NOMO-1 (cell line): ENCODE data around the gene LAMA2.
"Not testable (repeated sequence)": the region's sequence is repeated elsewhere in the genome, so short reads cannot be mapped to it uniquely, and the experiment has no call there.

ENCODE experiments used
- DNase-seq, 2 experiments: peaks; one replicate each; lab custom pipeline; 2025; ENCODE audit not compliant: unreplicated experiment in 2 of 2; lab: John Stamatoyannopoulos, UW

The LAMA2 gene

DNA sequence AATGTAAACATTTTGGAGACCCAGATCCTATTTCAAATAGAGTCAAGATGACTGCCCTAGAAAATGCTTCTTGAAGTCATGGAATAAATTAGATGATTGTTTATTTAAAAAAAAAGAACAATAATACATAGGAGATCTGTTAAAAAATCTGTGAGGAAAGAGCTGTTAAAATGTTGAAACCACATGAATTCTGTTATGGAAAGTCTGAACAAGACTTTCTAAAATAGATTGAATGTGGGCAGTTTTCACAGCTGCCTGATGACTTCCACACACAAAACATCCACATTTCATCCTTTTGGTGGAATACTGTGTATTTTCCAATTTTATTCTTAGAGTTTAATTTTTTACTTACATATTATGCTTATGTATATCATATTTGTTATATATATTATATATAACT lies 186.1 kb downstream of the LAMA2 start:
- DNase-seq, result no peak

DNA sequence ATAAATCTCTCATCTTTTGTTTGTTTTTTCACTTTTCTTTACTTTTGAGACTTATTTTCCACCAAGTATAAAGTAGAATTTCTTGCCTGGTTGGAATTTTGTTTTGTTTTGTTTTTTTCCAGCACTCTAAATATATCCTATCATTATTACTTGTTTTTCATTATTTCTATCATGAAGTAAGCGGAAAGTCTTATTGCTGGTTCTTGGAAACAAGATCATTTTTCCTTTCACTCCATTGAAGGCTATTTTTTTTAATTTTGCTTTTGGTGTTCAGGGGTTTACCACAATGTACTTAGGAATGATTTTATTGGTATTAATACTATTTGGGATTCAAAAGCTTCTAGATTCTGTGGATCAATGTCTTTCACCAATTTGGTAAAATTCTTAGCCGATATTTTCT lies 190.1 kb downstream of the LAMA2 start:
- DNase-seq, result no peak

DNA sequence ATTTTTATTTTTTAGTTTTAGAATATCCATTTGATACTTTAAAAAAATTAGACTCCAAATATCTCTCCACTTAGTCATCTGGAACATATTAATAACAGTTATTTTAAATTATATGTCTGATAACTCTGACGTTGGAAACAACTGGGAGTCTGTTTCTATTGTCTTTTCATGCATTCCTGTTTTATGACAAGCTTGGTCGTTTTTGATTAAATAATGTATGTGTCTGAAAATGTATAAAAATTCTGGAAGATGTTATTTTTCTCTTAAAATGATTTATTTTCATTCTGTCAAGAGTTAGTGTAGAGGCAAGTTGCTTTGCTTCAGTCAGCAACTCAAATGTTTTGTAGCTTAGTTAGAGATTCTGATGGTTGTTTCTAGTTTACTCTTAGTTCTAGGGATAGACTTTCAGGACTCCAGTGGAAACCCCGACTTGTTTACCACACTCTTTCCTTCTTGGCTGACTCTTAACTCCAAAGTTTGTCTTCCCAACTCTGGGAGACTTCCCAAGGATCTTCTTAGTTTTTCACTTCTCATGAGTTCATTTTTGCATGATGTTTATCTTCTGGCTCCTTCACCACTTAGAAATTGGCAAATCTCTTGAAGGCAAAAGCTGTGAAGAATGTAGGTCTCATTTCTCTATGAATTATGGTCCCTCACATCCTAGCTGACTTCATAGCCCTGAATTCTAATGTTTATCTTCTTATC lies 190.9 kb downstream of the LAMA2 start:
- DNase-seq, result no peak

DNA sequence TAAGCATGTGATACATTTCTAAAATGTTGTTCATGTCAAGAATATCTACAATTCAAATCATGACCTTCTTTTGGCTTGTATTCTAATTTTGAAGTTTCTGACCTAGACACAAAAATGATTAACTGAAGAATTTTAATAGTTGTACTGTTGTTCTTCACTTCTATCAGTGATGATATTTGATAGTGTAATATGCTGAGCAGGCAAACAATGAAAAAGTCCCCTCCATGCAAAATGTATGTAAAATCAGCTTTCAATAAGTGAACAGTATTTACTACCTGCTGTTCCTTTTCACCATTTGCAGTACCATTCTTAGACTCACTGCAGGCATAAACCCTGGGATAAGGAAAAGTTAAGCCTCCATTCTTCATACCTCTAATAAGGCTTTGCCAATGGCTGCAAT lies 201.5 kb downstream of the LAMA2 start:
- no peak for DNase-seq

DNA sequence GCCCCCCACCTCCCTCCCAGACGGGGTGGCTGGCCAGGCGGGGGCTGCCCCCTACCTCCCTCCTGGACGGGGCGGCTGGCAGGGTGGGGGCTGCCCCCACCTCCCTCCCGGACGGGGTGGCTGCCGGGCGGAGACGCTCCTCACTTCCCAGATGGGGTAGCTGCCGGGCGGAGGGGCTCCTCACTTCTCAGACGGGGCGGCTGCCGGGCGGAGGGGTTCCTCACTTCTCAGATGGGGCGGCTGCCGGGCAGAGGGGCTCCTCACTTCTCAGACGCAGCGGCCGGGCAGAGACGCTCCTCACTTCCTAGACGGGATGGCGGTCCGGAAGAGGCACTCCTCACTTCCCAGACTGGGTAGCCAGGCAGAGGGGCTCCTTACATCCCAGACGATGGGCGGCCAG lies 205.5 kb downstream of the LAMA2 start:
- DNase-seq, result not testable (repeated sequence)

DNA sequence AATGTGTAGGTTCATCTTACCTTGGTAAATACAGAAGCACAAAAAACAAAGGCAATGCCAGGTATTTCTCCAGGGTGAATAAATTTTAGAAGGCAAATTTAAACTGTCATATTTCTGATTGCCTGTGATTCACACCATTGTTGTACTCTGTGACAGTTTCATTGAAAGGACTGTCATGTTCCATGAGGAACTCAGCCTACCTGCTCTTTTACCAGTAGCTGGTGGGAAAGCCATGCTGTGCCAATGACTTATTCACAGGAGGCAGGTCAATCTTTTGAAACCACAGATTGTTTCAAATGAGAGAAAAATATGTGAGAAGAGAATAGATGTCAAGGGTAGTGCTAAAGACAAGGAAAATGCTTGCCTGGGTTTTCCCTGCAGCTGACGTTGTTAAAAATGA lies 206.4 kb downstream of the LAMA2 start:
- no peak for DNase-seq

DNA sequence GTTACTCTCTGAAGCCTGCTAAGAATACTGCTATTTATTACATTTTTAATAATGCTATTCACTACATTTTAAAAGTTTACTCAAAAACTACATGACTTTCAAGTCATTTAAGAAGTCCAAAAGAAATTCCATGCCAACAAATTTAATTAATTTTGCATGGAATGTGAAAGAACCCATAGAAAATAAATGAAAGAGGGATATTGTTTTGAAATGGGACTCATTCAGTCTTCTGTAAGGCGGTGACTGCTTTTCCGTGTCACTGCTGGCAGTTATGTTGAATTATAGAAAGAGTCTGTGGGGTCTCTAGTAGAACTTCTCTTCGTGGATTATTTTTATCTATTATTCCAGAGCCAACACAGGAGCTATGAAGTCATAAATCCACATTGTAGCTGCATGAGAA lies 211.2 kb downstream of the LAMA2 start:
- DNase-seq, result no peak

DNA sequence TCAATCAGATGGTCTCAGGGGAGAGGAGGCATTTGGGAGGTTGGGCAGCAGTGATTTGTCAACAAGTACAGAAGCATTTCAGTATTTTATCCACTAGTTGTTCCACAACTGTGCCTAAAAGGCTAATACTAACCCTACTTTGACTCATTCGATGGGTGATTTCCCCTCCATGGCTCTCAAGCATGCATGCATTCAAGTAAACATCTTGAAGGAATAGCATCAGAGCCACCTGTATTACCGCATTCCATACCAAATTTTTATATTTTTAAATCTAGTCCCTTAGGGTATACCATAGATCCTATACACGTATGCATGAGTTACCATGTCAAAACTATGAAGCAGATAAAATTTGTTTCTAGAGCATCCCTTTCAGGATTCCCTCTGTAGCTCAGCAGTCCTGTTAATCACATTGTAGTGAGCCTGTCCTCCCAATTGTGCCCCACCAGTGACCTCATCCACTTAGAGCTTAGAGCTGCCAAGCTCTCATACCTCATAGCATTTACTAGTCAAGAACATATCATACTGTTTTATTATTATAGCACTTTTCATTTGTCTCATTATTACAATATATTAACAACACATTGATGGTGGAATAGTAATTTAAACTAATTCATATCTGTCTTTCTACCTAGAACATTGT lies 213.8 kb downstream of the LAMA2 start:
- no peak for DNase-seq

DNA sequence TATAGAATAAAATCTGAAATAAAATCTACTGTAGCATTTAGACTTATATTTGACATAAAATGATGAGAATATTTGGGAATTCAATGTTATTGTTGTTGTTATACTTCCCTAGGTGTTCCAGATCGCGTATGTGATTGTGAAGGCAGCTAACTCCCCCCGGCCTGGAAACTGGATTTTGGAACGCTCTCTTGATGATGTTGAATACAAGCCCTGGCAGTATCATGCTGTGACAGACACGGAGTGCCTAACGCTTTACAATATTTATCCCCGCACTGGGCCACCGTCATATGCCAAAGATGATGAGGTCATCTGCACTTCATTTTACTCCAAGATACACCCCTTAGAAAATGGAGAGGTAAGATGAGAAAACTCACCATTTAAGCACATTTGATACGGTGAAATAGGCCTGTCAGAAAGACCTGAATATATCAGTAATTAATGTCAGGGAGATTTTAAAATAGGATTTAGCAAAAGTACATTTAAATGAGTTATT lies 215.2 kb downstream of the LAMA2 start:
- no peak for DNase-seq

DNA sequence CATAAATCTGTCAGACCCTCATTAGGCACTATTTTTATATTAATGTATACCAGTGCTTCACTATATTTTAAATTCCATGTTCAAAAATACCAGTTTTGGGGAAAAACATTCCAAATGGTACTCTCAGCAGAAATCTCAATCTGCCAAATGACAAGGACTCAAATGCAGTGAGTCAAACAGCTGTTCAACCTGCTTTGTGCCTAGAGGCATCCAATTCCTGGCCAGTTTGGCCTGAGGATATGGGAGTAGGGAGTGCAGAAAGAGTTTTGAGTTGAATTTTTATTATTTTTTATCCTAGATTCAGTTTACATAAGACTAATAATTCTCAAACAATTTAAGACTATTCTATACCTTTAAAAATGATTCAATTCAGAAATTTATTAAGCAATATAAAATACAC lies 216.8 kb downstream of the LAMA2 start:
- no peak for DNase-seq

DNA sequence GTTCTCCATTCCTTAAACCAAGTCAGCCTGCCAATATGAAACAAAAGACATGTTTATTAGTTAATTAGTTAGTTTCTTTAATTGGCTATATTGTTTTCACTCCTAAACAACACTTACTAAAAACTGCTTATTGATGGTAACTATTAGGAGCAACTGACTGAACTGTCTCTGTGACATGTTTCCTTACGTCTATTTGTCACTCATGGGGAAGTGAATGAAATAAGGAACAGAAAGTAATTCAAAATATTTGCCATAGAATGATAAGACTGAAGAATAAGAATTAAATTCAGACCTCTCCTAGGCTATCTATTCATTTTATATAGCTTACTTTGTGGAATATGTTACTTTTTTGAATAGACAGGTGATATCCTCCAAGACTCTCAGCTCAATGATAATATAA lies 217.2 kb downstream of the LAMA2 start:
- DNase-seq, result peak in 1 of 2 experiments; percentile 9

DNA sequence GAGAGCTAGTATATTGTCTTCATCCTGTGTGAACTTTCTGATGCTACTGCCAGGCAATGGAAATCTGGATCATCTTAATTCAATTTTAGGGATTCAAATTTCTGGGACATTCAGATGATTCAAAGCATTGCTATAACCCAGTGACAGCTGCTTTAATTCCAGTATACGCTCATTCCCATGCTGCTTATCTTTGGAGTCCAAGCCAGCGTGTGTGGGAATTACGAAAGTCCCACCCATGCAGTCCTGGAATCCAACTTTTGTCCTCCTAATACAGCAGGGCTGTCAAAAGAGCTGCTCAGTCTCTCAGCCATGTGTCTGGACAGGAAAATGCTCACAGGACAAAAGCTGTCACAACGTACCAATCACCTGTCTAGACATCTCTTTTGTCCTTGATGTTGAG lies 219.8 kb downstream of the LAMA2 start:
- no peak for DNase-seq

DNA sequence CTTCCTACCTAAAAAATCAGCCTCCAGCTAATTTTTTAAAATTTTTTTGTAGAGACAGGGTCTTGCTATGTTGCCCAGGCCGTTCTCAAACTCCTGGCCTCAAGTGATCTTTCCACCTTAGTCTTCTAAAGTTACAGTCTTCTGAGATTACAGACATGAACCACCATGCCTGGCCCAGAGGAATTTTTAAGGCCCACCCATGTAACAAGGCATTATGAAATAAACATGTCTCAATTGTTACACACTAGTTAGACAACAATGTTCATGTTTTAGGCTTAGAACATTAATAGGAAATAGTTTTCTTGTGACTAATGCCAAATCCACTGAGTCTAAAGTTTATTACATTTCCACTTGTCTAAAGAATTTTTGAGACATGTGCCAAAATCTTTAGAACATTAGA lies 221.2 kb downstream of the LAMA2 start:
- DNase-seq, result no peak

DNA sequence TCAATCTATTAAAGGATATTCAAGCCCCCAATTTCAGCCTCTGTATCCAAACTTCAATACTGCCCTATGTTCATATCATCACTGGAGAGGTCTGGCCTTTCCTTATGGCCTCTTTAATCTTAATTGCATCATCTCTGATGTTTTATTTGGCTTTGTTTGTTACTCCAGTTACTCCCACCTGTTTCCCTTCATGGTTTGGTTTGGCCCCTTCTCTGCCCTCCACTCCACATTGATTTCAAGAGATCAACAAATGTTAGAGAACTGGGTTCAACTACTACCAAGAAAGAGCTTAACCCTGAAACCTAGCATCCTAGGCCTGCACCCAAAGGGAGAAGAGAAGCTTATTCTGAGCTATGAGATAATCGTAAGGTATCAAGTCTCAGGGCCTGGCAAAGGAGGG lies 221.6 kb downstream of the LAMA2 start:
- DNase-seq, result no peak

DNA sequence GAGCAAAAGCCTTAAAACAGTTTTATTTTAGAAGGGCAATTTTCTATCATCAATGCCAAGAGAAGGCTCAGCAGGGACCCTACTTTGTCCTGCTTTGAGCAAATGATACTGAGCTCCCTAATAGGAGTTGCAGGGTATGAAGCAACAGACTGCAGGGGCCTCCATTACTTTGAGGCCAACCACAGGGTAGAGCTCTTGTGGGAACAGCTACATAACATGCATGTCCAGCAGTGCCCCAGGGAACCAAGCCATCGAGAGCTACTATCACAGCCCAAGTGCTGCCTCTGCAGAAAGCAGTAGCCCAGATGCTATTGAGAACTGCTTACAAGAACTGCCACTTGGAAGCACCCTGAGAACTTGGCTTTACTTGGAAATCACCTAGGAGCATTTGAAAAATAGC lies 222.1 kb downstream of the LAMA2 start:
- DNase-seq, result no peak

DNA sequence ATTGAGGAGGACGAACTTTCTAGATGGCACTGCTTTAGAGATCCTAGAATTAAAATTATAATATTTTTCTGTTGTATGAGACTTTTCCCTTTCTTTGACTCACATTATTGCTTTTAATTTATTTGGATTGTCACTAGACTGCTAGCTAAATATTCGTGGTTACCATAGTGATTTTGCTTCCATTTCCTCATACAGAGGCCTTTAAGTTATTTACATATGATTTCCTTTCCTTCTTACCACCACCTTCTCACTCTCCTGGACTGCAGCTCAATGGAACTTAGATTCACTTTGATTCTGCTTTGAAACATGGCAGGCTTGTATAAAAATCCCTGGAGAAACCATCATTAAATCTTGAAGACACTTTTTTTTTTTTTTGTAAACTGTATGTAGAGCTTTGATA lies 222.9 kb downstream of the LAMA2 start:
- no peak for DNase-seq

DNA sequence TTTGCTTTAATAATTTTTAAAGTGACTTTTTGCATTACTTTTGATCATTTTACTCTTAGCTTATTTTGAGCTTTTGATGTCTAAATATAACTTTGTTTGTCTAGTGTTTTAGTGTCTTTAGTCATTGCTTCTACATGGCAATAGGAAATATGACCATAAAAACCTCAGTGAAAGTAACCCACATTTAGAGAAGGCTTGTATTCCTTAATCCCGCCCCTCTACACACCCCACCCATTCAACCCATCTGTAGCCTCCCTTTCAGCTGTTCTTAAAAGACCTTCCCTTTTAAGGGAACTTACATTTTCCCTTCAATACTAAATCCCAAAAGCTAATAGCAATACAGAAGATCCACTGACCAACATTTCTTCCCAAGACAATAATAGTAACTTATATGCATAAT lies 225.4 kb downstream of the LAMA2 start:
- no peak for DNase-seq

DNA sequence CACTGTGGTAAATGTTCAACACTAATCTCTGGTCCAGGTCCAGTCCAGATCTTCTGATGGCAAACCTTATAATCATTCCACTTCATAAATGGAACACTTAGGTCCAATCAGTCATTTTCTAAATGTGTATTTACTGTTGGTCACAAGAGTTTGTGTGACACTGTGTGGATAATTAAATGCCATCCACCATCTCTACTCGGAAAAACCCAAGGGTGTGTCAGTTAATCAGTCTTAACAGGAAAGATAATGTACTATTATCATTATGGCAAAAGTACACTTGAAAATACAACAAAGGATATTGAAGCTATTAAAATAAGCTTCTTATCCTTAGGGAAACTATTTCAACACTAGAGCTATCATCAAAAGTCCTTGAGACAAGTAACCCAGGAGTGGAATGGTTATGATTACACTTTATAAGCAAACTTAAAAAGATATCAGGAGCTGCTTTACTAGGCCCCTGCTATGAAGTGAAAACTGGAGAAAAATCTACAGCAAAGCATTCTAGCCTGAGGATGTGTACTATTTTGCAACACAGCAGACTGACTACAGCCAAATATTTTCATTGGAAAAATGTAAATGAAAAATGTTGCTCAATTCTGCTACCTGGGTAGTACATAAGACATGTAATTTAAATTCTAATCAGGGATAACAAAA lies 227.9 kb downstream of the LAMA2 start:
- DNase-seq, result no peak

DNA sequence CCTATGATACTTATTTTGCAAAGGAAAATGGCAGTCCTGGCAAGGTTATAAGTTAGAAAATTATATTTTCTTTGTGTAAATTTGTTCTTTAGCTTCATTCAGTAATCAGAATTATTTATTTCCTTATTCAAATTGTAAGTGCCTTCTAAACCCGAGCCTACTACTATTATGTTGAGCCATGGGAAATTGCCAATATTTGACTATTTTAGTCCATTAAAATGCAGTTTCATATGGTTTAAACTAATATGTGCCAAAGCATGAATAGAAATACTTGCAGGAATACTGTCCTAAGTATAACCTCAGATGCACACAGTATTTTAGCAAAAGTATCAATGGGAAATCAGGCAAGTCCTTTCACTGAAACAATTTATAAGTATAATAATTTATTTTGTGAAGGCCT lies 228.4 kb downstream of the LAMA2 start:
- no peak for DNase-seq

DNA sequence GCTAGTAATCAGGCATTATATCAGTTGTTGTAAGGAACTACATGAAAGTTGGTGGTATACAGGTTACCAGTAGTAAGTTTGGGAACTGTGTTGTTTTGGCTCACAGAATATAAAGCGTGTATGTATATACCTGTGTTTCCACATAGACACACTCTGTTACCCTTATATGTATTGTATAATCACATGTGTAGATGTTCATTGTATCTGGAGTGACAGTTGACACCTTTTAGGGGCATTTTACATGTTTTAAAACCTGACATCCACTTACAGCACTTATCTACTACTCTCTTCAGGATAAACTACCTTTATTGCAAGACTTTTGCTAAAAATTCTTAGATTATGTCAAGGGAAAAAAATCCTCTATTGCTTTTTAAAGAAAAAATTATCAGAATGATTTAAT lies 228.9 kb downstream of the LAMA2 start:
- no peak for DNase-seq

DNA sequence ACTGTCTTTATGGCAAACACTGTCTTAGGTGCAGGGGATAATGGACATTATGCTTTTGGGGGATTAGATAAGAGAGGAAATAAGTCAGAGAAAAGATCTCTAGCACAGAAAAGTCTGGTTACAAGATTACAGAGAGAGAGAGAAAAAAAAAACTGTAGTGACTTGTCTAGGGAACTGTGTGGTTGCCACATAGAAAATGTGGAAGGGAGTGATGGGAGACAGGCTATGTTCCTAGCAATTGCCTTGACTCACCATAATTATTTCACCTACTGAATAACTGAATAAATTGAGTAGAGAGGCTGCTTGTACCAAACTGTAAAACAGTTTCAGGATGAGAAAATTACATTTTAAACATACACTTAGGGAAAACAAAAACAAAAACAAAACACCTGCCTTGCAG lies 229.7 kb downstream of the LAMA2 start:
- DNase-seq, result no peak

DNA sequence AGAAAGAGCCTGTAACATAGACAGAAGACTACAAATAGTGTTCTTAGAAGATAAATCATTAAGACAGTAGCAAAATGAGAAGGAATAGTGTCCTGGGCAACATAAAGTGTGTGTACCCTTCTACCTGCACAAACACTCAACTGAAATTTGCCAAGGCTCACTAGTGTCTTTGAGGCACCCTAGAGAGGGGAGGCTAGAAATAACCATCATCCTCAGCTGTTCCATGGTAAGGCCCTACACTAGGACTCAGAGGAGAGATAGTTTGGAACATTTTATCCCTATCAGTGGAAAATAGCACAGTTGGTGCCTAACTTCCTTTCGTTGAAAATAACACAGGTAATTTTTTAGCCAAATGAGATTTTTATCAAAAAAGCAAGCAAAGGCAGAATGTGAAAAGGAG lies 230.7 kb downstream of the LAMA2 start:
- DNase-seq, result no peak
